GM21529 (cell line): Measurements from ENCODE around the gene FGFR3.

Experiments used
- ATAC-seq: cut with Tn5 transposase; IDR thresholded peaks from one replicate; pipeline ENCODE4 v1.9.1; 2021; ENCODE audit not compliant: unreplicated experiment

The FGFR3 gene

GRCh38 chr4:1756079-1756478, 37.0 kb upstream of the FGFR3 start:
- no peak for ATAC-seq

GRCh38 chr4:1756893-1757779, 36.0 kb upstream of the FGFR3 start:
- no peak for ATAC-seq

GRCh38 chr4:1757836-1758235, 35.3 kb upstream of the FGFR3 start:
- ATAC-seq: no peak

GRCh38 chr4:1758306-1759121, 34.6 kb upstream of the FGFR3 start:
- no peak for ATAC-seq

GRCh38 chr4:1759170-1759817, 33.8 kb upstream of the FGFR3 start:
- no peak for ATAC-seq

GRCh38 chr4:1759818-1760223, 33.3 kb upstream of the FGFR3 start:
- ATAC-seq: no peak

- ATAC-seq: no peak
These were observed 32.5 kb upstream of the FGFR3 start for GRCh38 chr4:1760521-1761071.

- ATAC-seq: no peak
These were observed 31.9 kb upstream of the FGFR3 start for GRCh38 chr4:1761130-1761689.

- ATAC-seq: no peak
These were observed 30.7 kb upstream of the FGFR3 start for GRCh38 chr4:1762264-1763010.

- no peak for ATAC-seq
These were observed 30.0 kb upstream of the FGFR3 start for GRCh38 chr4:1763070-1763549.

GRCh38 chr4:1763550-1764080, 29.5 kb upstream of the FGFR3 start:
- no peak for ATAC-seq

- no peak for ATAC-seq
These were observed 28.4 kb upstream of the FGFR3 start for GRCh38 chr4:1764670-1765069.

GRCh38 chr4:1765409-1766072, 27.6 kb upstream of the FGFR3 start:
- ATAC-seq: no peak

GRCh38 chr4:1766106-1767060, 26.7 kb upstream of the FGFR3 start:
- no peak for ATAC-seq

- ATAC-seq: no peak
These were observed 25.9 kb upstream of the FGFR3 start for GRCh38 chr4:1767061-1767769.

GRCh38 chr4:1767770-1768366, 25.2 kb upstream of the FGFR3 start:
- no peak for ATAC-seq

- no peak for ATAC-seq
These were observed 24.6 kb upstream of the FGFR3 start for GRCh38 chr4:1768367-1769034.
